ENCODE results near the gene ASB10. TPM values are rescaled to one million over a fixed set of nuclear protein-coding genes. Genes with fewer than 3 reads are reported as not detected.

Gene ASB10
- total and polyA plus RNA-seq, 2 of the 13 experiments (the other 11 are each of a cell fraction or from before 2014, with no cell fraction given) = not detected

DNA sequence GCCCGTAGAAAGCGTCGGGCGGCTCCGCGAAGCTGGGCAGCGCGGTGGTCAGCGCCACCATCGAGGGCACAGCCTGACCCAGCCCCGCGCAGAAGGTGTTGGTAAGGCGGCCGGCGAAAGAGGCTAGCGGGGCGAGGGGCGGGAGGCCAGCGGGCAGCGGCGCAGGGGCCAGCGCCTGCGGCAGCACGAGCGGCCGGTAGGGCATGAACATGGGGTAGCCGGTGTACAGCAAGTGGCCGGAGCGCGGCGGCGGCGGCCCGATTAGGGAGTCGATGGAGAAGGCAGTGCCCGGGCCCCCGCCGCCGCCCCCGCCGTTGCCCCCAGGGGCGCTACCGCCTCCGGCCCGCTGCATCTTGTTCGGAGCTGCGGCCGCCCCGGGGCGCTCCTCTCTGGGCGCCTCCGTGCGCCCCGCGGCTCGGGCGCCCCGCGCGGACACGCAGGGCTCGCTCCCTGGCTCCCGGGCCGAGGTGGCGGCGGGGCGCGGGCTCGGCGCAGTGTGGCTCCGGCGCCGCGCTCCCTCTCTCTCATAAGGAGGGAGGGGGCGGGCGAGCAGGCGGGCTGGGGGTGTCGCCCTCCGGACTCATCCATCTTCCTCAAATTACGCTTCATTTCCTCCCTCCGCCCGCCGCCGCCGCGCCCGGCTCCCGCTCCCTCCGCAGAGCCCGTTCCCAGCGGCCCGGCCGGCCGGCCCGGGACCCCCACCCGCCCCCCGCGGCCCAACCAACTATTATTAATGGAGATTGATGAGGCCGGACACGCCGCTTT lies 19.7 kb downstream of the ASB10 start, which contains the start of gene GBX1 (continued):
- TF ChIP-seq, protein P1, sequence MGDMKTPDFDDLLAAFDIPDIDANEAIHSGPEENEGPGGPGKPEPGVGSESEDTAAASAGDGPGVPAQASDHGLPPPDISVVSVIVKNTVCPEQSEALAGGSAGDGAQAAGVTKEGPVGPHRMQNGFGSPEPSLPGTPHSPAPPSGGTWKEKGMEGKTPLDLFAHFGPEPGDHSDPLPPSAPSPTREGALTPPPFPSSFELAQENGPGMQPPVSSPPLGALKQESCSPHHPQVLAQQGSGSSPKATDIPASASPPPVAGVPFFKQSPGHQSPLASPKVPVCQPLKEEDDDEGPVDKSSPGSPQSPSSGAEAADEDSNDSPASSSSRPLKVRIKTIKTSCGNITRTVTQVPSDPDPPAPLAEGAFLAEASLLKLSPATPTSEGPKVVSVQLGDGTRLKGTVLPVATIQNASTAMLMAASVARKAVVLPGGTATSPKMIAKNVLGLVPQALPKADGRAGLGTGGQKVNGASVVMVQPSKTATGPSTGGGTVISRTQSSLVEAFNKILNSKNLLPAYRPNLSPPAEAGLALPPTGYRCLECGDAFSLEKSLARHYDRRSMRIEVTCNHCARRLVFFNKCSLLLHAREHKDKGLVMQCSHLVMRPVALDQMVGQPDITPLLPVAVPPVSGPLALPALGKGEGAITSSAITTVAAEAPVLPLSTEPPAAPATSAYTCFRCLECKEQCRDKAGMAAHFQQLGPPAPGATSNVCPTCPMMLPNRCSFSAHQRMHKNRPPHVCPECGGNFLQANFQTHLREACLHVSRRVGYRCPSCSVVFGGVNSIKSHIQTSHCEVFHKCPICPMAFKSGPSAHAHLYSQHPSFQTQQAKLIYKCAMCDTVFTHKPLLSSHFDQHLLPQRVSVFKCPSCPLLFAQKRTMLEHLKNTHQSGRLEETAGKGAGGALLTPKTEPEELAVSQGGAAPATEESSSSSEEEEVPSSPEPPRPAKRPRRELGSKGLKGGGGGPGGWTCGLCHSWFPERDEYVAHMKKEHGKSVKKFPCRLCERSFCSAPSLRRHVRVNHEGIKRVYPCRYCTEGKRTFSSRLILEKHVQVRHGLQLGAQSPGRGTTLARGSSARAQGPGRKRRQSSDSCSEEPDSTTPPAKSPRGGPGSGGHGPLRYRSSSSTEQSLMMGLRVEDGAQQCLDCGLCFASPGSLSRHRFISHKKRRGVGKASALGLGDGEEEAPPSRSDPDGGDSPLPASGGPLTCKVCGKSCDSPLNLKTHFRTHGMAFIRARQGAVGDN (CRISPR knock-in tag; IDR thresholded peaks at IDR 0.05) = peak; percentile 25; the same call in 1 of the 2 replicates
- TF ChIP-seq KDM3A (CRISPR knock-in tag; IDR thresholded peaks at IDR 0.05; ENCODE audit: low read depth) = no peak
- TF ChIP-seq NKX3-1 (CRISPR knock-in tag; IDR thresholded peaks at IDR 0.05) = no peak
- no peak for TF ChIP-seq ATM (IDR thresholded peaks at IDR 0.05; ENCODE audit: borderline replicate concordance)
- no peak for TF ChIP-seq ZNF143 (CRISPR knock-in tag; IDR thresholded peaks at IDR 0.05)
- TF ChIP-seq ZNF234 (CRISPR knock-in tag; conservative IDR thresholded peaks at IDR 0.05) = no peak
- TF ChIP-seq, protein P2, sequence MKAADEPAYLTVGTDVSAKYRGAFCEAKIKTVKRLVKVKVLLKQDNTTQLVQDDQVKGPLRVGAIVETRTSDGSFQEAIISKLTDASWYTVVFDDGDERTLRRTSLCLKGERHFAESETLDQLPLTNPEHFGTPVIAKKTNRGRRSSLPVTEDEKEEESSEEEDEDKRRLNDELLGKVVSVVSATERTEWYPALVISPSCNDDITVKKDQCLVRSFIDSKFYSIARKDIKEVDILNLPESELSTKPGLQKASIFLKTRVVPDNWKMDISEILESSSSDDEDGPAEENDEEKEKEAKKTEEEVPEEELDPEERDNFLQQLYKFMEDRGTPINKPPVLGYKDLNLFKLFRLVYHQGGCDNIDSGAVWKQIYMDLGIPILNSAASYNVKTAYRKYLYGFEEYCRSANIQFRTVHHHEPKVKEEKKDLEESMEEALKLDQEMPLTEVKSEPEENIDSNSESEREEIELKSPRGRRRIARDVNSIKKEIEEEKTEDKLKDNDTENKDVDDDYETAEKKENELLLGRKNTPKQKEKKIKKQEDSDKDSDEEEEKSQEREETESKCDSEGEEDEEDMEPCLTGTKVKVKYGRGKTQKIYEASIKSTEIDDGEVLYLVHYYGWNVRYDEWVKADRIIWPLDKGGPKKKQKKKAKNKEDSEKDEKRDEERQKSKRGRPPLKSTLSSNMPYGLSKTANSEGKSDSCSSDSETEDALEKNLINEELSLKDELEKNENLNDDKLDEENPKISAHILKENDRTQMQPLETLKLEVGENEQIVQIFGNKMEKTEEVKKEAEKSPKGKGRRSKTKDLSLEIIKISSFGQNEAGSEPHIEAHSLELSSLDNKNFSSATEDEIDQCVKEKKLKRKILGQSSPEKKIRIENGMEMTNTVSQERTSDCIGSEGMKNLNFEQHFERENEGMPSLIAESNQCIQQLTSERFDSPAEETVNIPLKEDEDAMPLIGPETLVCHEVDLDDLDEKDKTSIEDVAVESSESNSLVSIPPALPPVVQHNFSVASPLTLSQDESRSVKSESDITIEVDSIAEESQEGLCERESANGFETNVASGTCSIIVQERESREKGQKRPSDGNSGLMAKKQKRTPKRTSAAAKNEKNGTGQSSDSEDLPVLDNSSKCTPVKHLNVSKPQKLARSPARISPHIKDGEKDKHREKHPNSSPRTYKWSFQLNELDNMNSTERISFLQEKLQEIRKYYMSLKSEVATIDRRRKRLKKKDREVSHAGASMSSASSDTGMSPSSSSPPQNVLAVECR (CRISPR knock-in tag; IDR thresholded peaks at IDR 0.05; ENCODE audit: borderline replicate concordance) = no peak
- no peak for TF ChIP-seq HNF4G (IDR thresholded peaks at IDR 0.05; ENCODE audit: borderline replicate concordance, low read depth, low read length)
- no peak for TF ChIP-seq HNF4G (CRISPR knock-in tag; IDR thresholded peaks at IDR 0.05; ENCODE audit: borderline replicate concordance, low read depth)
- TF ChIP-seq ZNF607 (CRISPR knock-in tag; IDR thresholded peaks at IDR 0.05; ENCODE audit: borderline replicate concordance) = no peak
- TF ChIP-seq KDM4B (CRISPR knock-in tag; IDR thresholded peaks at IDR 0.05) = no peak
- TF ChIP-seq, protein P3, sequence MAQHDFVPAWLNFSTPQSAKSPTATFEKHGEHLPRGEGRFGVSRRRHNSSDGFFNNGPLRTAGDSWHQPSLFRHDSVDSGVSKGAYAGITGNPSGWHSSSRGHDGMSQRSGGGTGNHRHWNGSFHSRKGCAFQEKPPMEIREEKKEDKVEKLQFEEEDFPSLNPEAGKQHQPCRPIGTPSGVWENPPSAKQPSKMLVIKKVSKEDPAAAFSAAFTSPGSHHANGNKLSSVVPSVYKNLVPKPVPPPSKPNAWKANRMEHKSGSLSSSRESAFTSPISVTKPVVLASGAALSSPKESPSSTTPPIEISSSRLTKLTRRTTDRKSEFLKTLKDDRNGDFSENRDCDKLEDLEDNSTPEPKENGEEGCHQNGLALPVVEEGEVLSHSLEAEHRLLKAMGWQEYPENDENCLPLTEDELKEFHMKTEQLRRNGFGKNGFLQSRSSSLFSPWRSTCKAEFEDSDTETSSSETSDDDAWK (CRISPR knock-in tag; IDR thresholded peaks at IDR 0.05) = no peak
- no peak for TF ChIP-seq YY1 (IDR thresholded peaks at IDR 0.05; ENCODE audit: insufficient read depth, insufficient replicate concordance, low read depth, low read length)
- no peak for TF ChIP-seq ZNF547 (CRISPR knock-in tag; IDR thresholded peaks at IDR 0.05)
- TF ChIP-seq, protein P4, sequence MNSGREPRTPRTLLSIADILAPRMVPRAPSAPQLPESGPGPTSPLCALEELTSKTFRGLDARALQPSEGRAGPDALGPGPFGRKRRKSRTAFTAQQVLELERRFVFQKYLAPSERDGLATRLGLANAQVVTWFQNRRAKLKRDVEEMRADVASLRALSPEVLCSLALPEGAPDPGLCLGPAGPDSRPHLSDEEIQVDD (CRISPR knock-in tag; IDR thresholded peaks at IDR 0.05; ENCODE audit: borderline replicate concordance) = no peak
